Parathyroid adenoma (tissue), 2 donors: Measurements from ENCODE around the gene DLGAP3.

Source experiments
- H2AFZ ChIP-seq: fragments of 300-600 bp; sonication (generic); one replicate; pipeline ENCODE4 v1.7.0; 2017; ENCODE audit warnings: antibody characterized with exemption, mild to moderate bottlenecking
- H3K27ac ChIP-seq: fragments of 300-600 bp; sonication (generic); one replicate; pipeline ENCODE4 v1.7.0; 2017
- H3K27me3 ChIP-seq: fragments of 300-600 bp; sonication (generic); one replicate; pipeline ENCODE4 v1.7.0; 2017; ENCODE audit warnings: low read length; ENCODE audit not compliant: control insufficient read depth, insufficient read depth
- H3K36me3 ChIP-seq: fragments of 300-600 bp; sonication (generic); one replicate; pipeline ENCODE4 v1.7.0; 2017; ENCODE audit warnings: low read length; ENCODE audit not compliant: control insufficient read depth, insufficient read depth
- H3K4me1 ChIP-seq: fragments of 300-600 bp; sonication (generic); one replicate; pipeline ENCODE4 v1.7.0; 2017; ENCODE audit warnings: control low read depth
- H3K4me2 ChIP-seq: fragments of 300-600 bp; sonication (generic); one replicate; pipeline ENCODE4 v1.7.0; 2017; ENCODE audit warnings: low read length
- H3K4me3 ChIP-seq: fragments of 300-600 bp; sonication (generic); one replicate; pipeline ENCODE4 v1.7.0; 2017; ENCODE audit warnings: low read depth, low read length
- H3K79me2 ChIP-seq: fragments of 300-600 bp; sonication (generic); one replicate; pipeline ENCODE4 v1.7.0; 2017; ENCODE audit warnings: control low read depth
- H3K9ac ChIP-seq: fragments of 300-600 bp; sonication (generic); one replicate; pipeline ENCODE4 v1.7.0; 2017; ENCODE audit warnings: mild to moderate bottlenecking
- H3K9me3 ChIP-seq: fragments of 300-600 bp; sonication (generic); one replicate; pipeline ENCODE4 v1.7.0; 2017; ENCODE audit warnings: low read length; ENCODE audit not compliant: control insufficient read depth
- TF ChIP-seq, protein P1 (sequence below): fragments of 300-600 bp; sonication (generic); IDR thresholded peaks from one replicate; pipeline ENCODE4 v1.7.0; 2017; ENCODE audit warnings: antibody characterized with exemption, mild to moderate bottlenecking
- donor health status: primary hyperparathyroidism.

The DLGAP3 gene

DNA sequence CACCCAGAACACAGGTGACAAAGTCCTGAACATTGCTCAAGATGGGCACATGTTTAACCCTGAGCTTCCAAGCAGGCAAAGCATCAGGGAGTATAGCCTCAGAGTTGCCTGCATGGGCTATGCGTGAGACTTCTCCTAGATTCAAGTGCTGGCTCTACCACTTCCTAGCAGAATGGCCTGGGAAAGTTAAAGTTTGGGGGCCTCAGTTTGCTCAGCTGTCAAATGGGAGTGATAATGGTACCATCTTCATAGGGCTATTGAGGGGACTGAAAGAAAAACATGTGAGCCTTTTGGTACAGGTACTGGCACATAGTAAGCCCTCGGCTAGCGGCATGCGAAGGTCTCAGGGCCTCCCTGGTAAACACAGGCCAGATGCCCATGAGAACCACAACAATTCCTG is 41.9 kb downstream of the DLGAP3 start:
- Histone ChIP-seq H3K79me2 (no peaks in the 10 kb centered on the region), H3K4me3 (no peak overlapping the region), H3K36me3 (no peaks in the 10 kb centered on the region), H3K27me3 (no peaks in the 10 kb centered on the region), H3K9me3 (no peaks in the 10 kb centered on the region), H3K27ac (no peak overlapping the region), H3K4me2 (no peak overlapping the region), H3K9ac (no peak overlapping the region), H3K4me1 (no peaks in the 10 kb centered on the region), H2AFZ (no peak overlapping the region)
- TF ChIP-seq, protein P1, sequence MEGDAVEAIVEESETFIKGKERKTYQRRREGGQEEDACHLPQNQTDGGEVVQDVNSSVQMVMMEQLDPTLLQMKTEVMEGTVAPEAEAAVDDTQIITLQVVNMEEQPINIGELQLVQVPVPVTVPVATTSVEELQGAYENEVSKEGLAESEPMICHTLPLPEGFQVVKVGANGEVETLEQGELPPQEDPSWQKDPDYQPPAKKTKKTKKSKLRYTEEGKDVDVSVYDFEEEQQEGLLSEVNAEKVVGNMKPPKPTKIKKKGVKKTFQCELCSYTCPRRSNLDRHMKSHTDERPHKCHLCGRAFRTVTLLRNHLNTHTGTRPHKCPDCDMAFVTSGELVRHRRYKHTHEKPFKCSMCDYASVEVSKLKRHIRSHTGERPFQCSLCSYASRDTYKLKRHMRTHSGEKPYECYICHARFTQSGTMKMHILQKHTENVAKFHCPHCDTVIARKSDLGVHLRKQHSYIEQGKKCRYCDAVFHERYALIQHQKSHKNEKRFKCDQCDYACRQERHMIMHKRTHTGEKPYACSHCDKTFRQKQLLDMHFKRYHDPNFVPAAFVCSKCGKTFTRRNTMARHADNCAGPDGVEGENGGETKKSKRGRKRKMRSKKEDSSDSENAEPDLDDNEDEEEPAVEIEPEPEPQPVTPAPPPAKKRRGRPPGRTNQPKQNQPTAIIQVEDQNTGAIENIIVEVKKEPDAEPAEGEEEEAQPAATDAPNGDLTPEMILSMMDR, result no peak

DNA sequence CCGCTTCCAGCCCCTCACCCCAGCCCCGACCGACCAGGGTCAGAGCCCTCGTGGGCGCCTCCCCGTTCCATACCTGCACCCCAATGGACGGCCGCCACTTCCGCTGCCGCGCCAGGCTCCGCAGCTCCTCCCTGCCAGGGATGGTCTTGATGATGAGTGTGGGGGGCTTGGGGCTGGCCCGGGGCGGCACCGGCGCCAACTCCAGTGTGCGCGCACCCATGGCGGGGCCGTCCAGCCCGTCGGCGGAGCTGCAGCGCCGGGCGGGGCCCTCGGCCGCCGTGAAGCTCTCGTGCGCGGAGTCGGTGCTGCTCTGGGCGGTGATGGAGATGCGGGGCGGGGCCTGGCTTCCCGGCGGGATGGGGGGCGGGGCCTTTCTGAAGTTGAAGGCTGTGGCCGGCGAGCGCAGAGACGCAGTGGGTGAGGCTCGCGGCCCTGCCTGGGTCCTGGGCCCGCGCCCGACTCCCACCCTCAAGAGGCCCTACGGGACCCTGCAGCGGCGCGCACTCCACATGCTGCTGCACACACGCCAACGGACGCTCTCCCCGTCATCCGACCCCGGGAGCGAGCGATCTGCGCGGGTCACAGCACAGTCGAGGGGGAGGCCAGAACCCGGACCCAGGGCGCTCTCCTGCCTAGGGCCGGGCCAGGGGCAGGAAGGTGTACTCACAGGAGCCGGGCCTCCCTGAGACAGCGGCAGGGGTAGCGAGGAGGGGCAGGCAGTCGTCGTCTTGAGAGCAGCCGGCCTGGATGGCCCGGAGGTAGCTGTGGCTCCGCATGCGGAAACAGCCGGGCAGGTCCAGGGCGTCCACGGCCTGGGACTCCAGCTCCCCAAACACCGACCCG is 43.8 kb downstream of the DLGAP3 start:
- H3K4me3 ChIP-seq, result no peak overlapping the region
- no peaks in the 10 kb centered on the region for H3K36me3 ChIP-seq
- no peaks in the 10 kb centered on the region for H3K4me1 ChIP-seq
- no peaks in the 10 kb centered on the region for H3K79me2 ChIP-seq
- no peaks in the 10 kb centered on the region for H3K27me3 ChIP-seq
- peak overlapping the region; percentile 61 for H3K4me2 ChIP-seq
- TF ChIP-seq, protein P1, result no peak
- H2AFZ ChIP-seq, result no peak overlapping the region
- no peak overlapping the region for H3K9ac ChIP-seq
- H3K9me3 ChIP-seq, result no peaks in the 10 kb centered on the region
- H3K27ac ChIP-seq, result no peak overlapping the region

DNA sequence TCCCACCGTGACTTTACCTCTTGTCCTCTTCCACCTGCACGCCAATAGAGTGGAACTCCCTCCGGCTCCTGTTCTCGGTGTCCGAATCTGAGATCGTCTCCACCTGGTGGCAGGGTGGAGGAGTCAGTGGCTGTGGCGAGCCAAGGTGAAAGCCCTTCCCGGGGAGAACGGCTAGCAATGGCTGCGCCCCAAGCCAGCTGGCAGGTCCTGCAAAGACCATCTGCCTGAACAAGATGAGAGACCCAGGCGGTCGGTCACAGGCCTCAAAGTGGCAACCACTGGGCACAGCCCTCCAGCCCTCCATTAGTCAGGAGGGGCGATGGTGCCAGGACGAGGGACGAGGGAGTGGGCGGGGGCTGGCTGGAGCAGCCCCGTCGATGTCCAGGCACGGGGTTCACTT is 44.5 kb downstream of the DLGAP3 start:
- H2AFZ ChIP-seq, result no peak overlapping the region
- no peaks in the 10 kb centered on the region for H3K4me1 ChIP-seq
- no peak overlapping the region for H3K27ac ChIP-seq
- H3K4me3 ChIP-seq, result no peak overlapping the region
- H3K36me3 ChIP-seq, result no peaks in the 10 kb centered on the region
- TF ChIP-seq, protein P1, result no peak
- H3K9me3 ChIP-seq, result no peaks in the 10 kb centered on the region
- H3K9ac ChIP-seq, result no peak overlapping the region
- no peaks in the 10 kb centered on the region for H3K27me3 ChIP-seq
- no peaks in the 10 kb centered on the region for H3K79me2 ChIP-seq
- H3K4me2 ChIP-seq, result peak overlapping the region; percentile 44

DNA sequence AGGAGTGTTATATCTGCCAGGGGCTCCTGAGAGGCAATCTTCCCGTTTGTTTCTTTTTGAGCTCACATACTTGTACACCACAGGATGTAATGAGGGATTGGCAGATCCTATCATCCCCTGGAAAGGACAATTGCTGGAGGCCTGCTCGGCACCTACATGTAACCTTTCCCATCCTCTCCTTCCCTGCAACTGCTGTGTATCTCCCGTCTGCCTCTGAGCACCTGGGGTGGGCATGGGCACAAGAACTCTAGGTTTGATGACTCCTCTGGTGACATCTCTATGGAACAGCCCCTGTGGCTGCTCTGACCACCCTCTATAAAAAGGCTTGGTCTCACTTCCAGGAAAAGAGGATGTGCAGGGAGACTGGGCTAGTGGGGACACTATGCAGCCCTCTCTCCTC is 44.9 kb downstream of the DLGAP3 start:
- no peaks in the 10 kb centered on the region for H3K79me2 ChIP-seq
- no peak overlapping the region for H2AFZ ChIP-seq
- no peaks in the 10 kb centered on the region for H3K27me3 ChIP-seq
- no peak overlapping the region for H3K4me3 ChIP-seq
- TF ChIP-seq, protein P1, result no peak
- H3K9me3 ChIP-seq, result no peaks in the 10 kb centered on the region
- H3K4me1 ChIP-seq, result no peaks in the 10 kb centered on the region
- H3K4me2 ChIP-seq, result no peak overlapping the region
- no peaks in the 10 kb centered on the region for H3K36me3 ChIP-seq
- no peak overlapping the region for H3K9ac ChIP-seq
- H3K27ac ChIP-seq, result no peak overlapping the region

DNA sequence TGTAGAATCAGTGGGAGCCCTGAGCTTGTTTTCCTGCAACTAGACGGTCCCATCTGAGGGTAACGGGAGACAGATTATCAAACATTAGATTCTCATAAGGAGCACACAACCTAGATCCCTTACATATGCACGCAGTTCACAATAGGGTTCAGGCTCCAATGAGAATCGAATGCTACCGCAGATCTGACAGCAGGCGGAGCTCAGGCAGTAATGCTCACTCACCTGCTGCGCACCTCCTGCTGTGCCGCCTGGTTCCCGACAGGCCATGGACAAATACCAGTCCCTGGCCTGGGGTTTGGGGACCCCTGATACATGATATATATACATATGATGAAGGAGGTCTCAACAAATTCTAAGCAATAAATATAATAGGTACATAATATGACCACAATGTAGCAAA is 50.2 kb downstream of the DLGAP3 start:
- Histone ChIP-seq H2AFZ (no peak overlapping the region), H3K4me2 (no peak overlapping the region), H3K27ac (no peak overlapping the region), H3K4me1 (no peaks in the 10 kb centered on the region), H3K9ac (no peak overlapping the region), H3K36me3 (no peaks in the 10 kb centered on the region), H3K9me3 (no peaks in the 10 kb centered on the region), H3K27me3 (no peaks in the 10 kb centered on the region), H3K4me3 (no peak overlapping the region), H3K79me2 (no peaks in the 10 kb centered on the region)
- TF ChIP-seq, protein P1, result no peak
